ENCODE results near the gene PNLIPRP2.

Gene PNLIPRP2

DNA sequence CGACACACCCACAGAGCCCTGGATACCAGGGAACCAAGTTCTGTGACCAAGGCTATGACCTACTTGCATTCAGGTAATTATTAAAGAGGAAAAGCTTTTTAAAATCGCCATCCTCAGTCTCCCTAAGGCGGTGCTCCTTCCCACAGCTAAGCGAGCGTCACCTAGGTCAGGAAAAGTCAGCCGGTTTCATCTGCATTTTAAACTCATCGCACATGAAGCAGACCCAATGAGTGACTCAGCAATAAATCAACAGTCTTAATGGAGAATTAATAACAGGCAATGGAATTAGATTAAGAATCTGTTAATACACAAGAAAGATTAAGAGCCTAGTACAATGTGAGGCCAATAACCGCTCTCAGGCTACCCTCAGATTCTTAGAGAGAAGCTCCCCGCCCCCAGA, 62.4 kb downstream of the PNLIPRP2 start:
- TF ChIP-seq, protein P1, sequence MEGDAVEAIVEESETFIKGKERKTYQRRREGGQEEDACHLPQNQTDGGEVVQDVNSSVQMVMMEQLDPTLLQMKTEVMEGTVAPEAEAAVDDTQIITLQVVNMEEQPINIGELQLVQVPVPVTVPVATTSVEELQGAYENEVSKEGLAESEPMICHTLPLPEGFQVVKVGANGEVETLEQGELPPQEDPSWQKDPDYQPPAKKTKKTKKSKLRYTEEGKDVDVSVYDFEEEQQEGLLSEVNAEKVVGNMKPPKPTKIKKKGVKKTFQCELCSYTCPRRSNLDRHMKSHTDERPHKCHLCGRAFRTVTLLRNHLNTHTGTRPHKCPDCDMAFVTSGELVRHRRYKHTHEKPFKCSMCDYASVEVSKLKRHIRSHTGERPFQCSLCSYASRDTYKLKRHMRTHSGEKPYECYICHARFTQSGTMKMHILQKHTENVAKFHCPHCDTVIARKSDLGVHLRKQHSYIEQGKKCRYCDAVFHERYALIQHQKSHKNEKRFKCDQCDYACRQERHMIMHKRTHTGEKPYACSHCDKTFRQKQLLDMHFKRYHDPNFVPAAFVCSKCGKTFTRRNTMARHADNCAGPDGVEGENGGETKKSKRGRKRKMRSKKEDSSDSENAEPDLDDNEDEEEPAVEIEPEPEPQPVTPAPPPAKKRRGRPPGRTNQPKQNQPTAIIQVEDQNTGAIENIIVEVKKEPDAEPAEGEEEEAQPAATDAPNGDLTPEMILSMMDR (IDR thresholded peaks at IDR 0.05; ENCODE audit: poor library complexity, severe bottlenecking) = no peak
- DNase-seq (ENCODE audit: low spot score) (no peak), ATAC-seq (ENCODE audit: low read depth) (no peak)
- Histone ChIP-seq H3K4me3 (ENCODE audit: severe bottlenecking) (no peak overlapping the region), H3K27me3 (ENCODE audit: insufficient read depth, poor library complexity, severe bottlenecking) (no peaks in the 10 kb centered on the region), H3K4me1 (ENCODE audit: insufficient read depth, poor library complexity, severe bottlenecking) (peaks cover 3% of the 10 kb centered on the region), H3K36me3 (ENCODE audit: low read depth) (no peaks in the 10 kb centered on the region), H3K9me3 (ENCODE audit: severe bottlenecking) (no peaks in the 10 kb centered on the region), H3K27ac (ENCODE audit: poor library complexity, severe bottlenecking) (no peak overlapping the region)

DNA sequence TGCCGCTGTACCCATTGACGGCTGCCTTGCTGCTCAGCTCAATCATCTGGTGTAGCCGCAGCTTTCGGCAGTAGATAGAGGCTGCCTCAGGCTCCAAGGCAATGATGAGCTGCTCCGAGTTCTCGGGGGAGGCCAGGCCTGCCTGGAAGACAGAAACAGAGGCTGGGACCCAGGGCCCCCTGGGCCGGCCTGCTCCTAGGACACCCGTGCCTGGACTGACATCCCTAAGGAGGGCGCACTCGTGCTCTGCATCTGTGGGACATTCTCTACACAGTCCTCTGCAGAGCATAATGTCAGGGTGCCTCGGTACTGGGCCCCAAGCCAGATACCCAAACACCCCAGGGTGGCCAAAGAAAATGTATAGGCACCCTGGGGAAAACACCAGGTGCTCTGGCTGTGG, 63.1 kb downstream of the PNLIPRP2 start:
- peaks cover 3% of the 10 kb centered on the region for H3K4me1 ChIP-seq (ENCODE audit: insufficient read depth, poor library complexity, severe bottlenecking)
- DNase-seq (ENCODE audit: low spot score) (no peak), ATAC-seq (ENCODE audit: low read depth) (no peak)
- no peak overlapping the region for H3K4me3 ChIP-seq (ENCODE audit: severe bottlenecking)
- TF ChIP-seq, protein P1 (IDR thresholded peaks at IDR 0.05; ENCODE audit: poor library complexity, severe bottlenecking) = no peak
- H3K27ac ChIP-seq (ENCODE audit: poor library complexity, severe bottlenecking) = no peak overlapping the region
- no peaks in the 10 kb centered on the region for H3K36me3 ChIP-seq (ENCODE audit: low read depth)
- no peaks in the 10 kb centered on the region for H3K27me3 ChIP-seq (ENCODE audit: insufficient read depth, poor library complexity, severe bottlenecking)
- no peaks in the 10 kb centered on the region for H3K9me3 ChIP-seq (ENCODE audit: severe bottlenecking)

DNA sequence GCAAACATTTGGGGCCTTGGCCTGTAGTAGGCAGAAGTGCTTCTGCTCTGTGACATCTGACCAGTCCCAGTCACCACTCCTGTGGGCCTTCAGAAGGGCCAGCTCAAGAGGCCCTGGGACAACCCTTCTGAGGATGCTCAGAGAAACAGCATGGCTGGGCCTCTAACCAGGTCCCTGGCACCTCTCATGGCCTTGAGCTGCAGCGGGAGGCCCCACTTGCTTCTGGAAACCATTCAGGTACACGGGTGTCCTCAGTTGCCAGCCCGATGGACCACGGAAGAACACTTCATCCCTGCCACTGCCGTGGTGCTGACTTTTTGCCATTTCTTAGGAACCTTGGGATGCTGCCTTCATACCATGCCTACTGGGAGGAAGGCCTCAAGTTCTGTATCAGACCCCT, 64.0 kb downstream of the PNLIPRP2 start:
- Histone ChIP-seq H3K4me3 (ENCODE audit: severe bottlenecking) (no peak overlapping the region), H3K36me3 (ENCODE audit: low read depth) (no peaks in the 10 kb centered on the region), H3K27ac (ENCODE audit: poor library complexity, severe bottlenecking) (no peak overlapping the region), H3K9me3 (ENCODE audit: severe bottlenecking) (no peaks in the 10 kb centered on the region), H3K27me3 (ENCODE audit: insufficient read depth, poor library complexity, severe bottlenecking) (no peaks in the 10 kb centered on the region), H3K4me1 (ENCODE audit: insufficient read depth, poor library complexity, severe bottlenecking) (peaks cover 3% of the 10 kb centered on the region)
- ATAC-seq (ENCODE audit: low read depth) (no peak), DNase-seq (ENCODE audit: low spot score) (no peak)
- TF ChIP-seq, protein P1 (IDR thresholded peaks at IDR 0.05; ENCODE audit: poor library complexity, severe bottlenecking) = no peak

DNA sequence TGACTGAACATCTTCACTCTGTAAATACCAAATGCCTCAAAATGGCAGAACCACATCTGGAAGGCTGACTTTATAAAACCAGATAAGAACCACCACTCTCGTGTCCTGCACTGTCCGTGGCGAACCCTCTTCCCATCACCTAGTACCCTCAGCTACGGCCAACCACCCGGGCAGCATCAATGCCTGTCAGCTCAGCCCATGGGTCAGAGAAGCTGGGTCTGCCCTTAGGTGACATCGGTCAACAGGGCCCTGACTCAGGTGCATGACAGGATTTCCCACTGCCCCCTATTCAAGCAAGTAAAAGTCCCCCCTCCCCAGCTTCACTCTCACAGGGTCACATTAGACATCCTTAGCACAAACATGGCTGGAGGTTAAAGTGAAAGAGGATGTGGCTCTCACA, 65.1 kb downstream of the PNLIPRP2 start:
- H3K36me3 ChIP-seq (ENCODE audit: low read depth) = no peaks in the 10 kb centered on the region
- no peaks in the 10 kb centered on the region for H3K27me3 ChIP-seq (ENCODE audit: insufficient read depth, poor library complexity, severe bottlenecking)
- no peak overlapping the region for H3K27ac ChIP-seq (ENCODE audit: poor library complexity, severe bottlenecking)
- DNase-seq (ENCODE audit: low spot score) (no peak), ATAC-seq (ENCODE audit: low read depth) (no peak)
- peaks cover 3% of the 10 kb centered on the region for H3K4me1 ChIP-seq (ENCODE audit: insufficient read depth, poor library complexity, severe bottlenecking)
- no peak overlapping the region for H3K4me3 ChIP-seq (ENCODE audit: severe bottlenecking)
- TF ChIP-seq, protein P1 (IDR thresholded peaks at IDR 0.05; ENCODE audit: poor library complexity, severe bottlenecking) = no peak
- no peaks in the 10 kb centered on the region for H3K9me3 ChIP-seq (ENCODE audit: severe bottlenecking)

DNA sequence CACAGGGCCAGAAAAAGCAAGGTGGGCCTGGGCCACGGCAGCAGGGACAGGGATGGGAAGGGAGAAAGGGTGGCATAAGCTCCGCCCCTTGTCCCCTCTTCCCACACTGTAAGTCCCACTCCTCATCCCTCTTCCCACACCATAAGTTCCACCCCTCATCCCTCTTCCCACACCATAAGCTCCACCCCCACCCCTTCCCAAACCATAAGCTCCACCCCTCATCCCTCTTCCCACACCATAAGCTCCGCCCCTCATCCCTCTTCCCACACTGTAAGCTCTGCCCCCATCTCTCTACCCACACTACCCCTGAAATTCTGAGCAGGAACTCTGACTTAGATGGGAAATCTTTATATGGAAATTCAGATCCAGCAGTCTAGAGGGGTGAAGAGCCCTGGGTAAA, 65.9 kb downstream of the PNLIPRP2 start:
- Histone ChIP-seq H3K36me3 (ENCODE audit: low read depth) (no peaks in the 10 kb centered on the region), H3K4me3 (ENCODE audit: severe bottlenecking) (no peak overlapping the region), H3K27me3 (ENCODE audit: insufficient read depth, poor library complexity, severe bottlenecking) (no peaks in the 10 kb centered on the region), H3K4me1 (ENCODE audit: insufficient read depth, poor library complexity, severe bottlenecking) (peaks cover 3% of the 10 kb centered on the region), H3K27ac (ENCODE audit: poor library complexity, severe bottlenecking) (no peak overlapping the region), H3K9me3 (ENCODE audit: severe bottlenecking) (no peaks in the 10 kb centered on the region)
- no peak for ATAC-seq (ENCODE audit: low read depth)
- DNase-seq (ENCODE audit: low spot score) = no peak
- TF ChIP-seq, protein P1 (IDR thresholded peaks at IDR 0.05; ENCODE audit: poor library complexity, severe bottlenecking) = no peak
